Activated gamma-delta T cell treated with anti-CD3 and anti-CD28 coated beads, Interleukin-2, amount 50 U/mL, for 16 hours (primary cell): ENCODE measurements around the gene CCNA2.

ENCODE experiments used
- DNase-seq: peaks from one replicate; pipeline ENCODE4 v3.0.0-alpha.2; 2020; ENCODE audit warnings: low read depth

CCNA2 gene

GRCh38 chr4:121776610-121777401 is 46.9 kb downstream of the CCNA2 start:
- DNase-seq = no peak

GRCh38 chr4:121773883-121774282 is 49.8 kb downstream of the CCNA2 start:
- no peak for DNase-seq

DNA sequence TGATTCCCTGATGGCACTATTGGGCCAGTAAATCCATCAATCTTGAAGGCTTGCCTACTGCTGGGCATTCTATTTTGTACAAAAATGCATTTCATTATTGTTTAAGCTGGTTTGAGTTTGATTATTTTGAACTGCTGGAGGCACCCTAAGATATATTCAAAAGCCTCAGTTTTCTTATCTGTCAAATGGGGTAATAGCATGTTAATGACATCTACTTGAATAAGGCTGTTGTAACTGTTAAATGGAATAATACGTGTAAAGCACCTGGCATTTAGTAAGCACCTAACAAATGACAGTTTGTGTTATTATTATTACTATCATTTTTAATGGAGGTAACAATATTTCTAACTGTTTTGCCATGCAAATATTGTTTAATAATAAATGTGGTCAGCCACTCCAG is 51.8 kb downstream of the CCNA2 start:
- no peak for DNase-seq

GRCh38 chr4:121769341-121769740 is 54.3 kb downstream of the CCNA2 start:
- DNase-seq = no peak

DNA sequence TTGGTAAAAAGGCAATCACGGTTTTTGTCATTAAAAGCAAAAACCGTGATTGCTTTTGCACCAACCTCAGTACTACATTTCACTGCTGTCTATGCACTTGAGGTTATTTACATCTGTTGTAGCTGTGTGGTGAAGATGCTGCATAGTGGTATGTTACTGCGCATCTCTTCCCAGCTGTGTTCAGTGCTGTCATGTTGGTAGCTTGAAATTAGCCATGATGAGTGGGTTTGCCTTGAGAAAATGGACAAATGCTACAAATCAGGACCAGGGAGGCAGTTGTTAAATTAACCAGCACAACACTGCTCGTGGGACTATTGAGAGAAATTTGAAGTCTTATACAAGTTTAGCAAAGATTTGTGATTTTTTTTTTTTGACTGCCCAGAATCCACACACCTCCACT is 56.5 kb downstream of the CCNA2 start:
- no peak for DNase-seq
